NCI-H2171 (cell line): ENCODE measurements around the gene WASF2.
"Not testable (repeated sequence)": the region's sequence is repeated elsewhere in the genome, so short reads cannot be mapped to it uniquely, and the experiment has no call there.

ENCODE experiments used
- DNase-seq: peaks from one replicate; lab custom pipeline; 2025; lab: John Stamatoyannopoulos, UW

The WASF2 gene

DNA sequence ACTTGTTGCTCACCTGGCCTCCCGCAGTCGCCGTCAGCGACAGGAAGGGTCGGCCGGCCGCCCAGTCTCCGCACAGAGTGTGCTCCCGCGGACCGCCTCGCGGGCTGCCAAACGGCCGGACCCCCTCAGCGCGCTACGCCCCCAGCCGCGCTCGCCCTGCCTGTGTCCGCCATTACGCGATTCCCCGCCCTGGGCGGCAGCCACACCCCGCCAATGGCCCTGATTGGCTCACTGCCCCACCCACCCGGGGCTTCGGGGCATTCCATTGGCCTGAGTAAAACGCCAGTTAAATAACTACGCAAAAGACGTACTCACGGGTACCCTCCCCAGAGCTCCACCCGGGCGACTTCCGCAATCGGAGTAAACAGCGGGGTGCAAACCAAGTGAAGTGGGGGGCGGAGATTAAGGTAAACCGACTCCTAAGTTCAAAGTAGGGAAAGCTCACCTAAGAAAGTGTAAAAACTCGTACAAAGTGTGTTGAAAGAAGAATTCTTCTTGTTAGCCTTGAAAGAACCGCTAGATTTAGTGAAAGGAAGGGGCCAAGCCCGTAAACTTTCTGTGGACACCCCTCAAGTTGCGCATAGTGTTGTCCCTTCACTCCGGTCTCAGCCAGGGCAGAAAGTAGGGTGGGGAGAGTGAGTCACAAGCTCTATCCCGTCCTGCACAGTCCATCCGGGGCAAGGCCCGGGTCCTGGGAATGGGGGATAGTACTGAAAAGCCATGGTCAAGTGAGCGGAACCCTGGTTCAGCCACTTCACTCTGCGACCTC is at the start of gene WASF2:
Gene WASF2 (minus strand): TSS at position 195 of the 769 bp plus-strand sequence. CDS start 61,277 bp downstream, outside the sequence.
- DNase-seq, result peak; percentile 98

DNA sequence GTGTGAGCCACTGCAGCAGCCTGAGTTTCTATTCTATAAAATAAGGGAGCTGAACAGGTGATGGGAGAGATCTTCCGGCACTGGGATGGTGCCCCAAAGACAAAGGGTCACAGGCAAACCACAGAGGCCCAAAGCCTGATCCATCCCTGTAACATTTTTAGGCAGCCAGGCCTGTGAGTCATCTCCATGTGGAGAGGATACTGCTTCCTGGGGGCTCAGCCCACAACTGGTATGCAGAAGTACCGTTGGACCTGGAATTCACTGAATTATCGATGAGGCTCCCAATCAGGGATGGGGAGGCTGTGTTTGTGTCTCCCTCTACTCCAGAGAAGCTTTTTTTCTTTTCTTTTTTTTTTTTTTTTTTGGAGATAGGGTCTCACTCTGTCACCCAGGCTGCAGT is 48.8 kb upstream of the WASF2 start:
- no peak for DNase-seq

- not testable (repeated sequence) for DNase-seq
Observed at GRCh38 chr1:27538305-27538676, 48.3 kb upstream of the WASF2 start.

DNA sequence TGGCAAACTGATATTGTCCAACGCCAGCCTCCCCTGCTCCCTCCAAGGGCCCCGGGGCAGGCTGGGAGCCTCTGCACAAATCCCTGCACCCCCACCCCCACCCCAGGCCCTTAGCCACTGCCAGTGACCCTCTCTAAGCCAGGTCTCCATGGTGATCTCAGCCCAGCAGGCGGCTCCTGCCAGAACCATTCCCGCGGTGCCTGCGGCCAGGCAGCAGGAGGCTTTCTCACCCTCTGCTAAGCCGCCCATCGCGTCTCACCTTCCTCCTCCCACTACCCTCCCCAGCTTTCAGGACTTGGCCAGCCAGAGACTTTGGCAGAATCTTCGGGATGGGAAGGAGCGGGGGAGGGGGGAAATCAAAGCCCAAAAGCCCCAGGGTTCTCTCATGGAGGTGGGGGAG is 46.8 kb upstream of the WASF2 start:
- DNase-seq, result no peak

- DNase-seq, result no peak
Observed at GRCh38 chr1:27536010-27536757, 46.2 kb upstream of the WASF2 start.

DNA sequence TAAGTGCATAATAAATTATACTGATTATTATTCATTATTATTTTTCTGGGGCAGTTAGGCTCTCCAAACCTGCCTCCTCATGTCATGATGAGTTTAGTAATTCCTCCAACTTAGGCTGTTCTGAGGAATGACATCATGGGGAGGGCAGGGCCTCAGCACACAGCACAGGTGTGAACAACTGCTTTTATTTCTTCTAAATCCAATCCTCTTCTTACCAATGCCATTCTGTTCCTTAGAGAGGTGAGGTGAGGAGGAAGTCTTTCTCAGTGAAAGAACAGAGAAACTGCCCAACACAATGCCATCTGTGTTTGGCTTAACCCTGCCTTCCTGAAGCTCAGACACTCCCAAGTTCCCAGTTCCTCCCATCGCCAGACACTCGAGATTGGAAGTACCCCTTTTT is 45.4 kb upstream of the WASF2 start:
- DNase-seq, result no peak

DNA sequence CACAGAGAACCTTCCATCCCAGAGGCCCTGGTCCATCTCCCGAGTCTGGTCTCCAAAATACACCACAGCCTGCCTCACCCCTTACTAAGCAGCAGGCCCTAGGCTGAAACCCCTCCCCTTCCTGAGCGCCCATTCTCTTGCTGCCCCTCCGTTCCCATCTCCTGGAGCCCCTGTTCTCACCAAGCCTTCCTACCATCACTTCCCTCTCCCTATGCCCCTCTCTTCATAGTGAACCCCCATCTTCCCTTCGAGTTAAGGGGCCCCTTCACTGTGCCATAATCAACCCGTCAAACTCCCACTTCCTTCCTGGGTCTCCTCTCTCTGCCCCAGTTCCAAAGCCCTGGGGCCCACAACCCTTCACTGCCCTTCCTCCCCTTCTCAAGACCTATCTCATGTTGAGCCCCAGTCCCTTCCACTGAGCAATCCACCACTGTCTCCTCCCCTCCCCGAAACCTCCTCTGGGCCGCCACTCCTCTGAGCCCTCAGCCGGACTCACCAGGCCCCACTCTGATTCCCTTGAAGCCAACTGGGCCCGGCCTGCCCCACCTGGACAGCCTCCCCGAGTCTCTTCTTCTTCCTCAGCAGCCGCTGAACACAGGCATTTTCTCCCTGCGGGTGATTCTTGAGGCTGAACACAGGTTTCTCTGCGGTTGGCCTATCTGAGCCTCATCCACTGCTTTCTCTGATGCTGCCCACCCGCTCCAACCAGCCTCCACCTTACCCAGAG is 42.2 kb upstream of the WASF2 start:
- DNase-seq, result no peak

- DNase-seq, result no peak
Observed at GRCh38 chr1:27530192-27530591, 40.2 kb upstream of the WASF2 start.

- DNase-seq, result no peak
Observed at GRCh38 chr1:27529704-27530018, 39.7 kb upstream of the WASF2 start.

GRCh38 chr1:27528818-27529703 is 39.1 kb upstream of the WASF2 start:
- peak; percentile 72 for DNase-seq

GRCh38 chr1:27527890-27528817 is 38.2 kb upstream of the WASF2 start:
- peak; percentile 96 for DNase-seq

- peak; percentile 99 for DNase-seq
Observed at GRCh38 chr1:27527223-27527889, 37.4 kb upstream of the WASF2 start.

GRCh38 chr1:27526569-27527222 is 36.7 kb upstream of the WASF2 start:
- DNase-seq, result no peak

DNA sequence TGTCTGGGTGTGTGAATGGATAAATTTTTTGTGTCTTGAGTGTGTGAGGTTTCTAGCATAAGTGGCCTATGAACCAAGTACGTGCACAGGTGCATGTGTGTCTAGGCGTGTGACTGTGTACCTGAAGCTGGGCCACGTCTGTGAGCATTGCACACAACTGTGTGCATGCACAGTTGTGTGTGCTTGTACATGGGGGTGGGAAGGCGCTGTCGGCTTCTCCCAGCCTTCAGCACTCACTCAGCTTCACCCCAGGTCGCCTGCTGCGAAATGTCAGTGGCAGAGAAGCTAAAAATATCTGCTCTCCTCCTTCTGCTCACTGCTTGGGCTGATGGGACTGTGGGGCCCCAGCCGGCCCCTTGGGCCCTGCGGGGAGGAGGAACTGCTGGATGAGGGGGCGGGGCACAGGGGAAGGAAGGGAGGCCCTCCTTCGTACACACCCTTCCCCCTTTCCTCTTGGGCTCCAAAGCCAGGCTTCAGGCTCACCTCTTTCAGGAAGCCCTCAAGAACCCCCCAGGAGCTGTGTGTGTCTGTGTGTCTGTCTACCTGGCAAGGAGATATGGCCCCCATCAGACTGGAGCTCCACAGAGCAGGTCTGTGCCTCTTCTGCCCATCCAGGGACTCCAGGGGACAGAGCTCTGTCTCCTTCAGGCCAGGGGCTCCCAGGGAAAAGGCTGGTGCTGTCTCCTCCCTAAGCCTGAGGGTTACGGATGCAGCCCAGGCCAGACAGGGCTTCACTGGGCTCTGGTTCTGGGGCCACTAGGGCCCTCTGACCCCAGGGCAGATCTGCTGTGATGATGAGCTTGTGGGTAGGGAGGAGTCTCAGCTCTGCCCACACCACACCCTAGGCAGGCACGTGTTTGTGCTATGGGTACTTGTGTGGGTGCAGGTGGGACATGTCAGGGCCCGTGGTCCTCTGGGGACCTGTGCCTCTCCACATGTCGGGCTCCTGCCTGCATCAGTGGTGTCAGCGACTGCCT is 35.6 kb upstream of the WASF2 start:
- peak; percentile 95 for DNase-seq

DNA sequence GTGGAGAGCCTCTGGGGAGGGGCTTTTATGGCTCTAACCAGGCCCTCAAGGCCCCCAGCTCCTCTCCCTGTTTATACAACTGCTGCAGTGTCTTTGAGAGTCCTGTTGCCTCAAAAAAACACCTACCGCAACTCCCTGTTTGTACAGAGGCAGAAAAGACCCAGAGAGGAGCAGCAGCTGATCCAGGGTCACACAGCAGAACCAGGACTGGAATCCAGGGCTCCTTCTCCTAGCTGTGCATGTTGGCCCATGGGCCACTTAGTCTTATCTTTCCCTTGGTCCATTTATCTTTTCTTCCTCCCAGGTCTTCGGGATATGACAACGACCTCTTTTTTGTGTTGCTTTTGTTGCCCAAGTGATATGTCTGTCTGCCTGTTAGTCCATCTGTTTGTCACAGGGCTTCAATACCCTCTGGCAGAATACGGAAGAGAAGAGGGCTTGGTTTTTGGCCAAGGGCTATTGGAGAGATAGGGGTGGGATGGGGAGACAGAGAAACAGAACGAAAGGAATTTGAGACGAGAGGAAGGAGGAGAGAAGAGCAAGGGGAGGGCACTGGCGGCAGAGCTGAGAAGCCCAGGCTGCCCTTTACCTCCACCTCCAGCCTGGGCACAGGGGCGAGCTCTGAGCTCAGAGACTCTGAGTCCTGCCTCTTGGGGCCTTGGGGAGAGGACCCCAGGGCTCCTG is 33.5 kb upstream of the WASF2 start:
- no peak for DNase-seq

- peak; percentile 88 for DNase-seq
Observed at GRCh38 chr1:27522432-27523336, 32.7 kb upstream of the WASF2 start.
